Left ventricle myocardium superior (tissue), 1 donor: Measurements from ENCODE around the gene PDAP1. TPM values are rescaled to one million over a fixed set of nuclear protein-coding genes. Genes with fewer than 3 reads are reported as not detected.
A peak's percentile ranks its signal among the peaks of the same experiment; 100 is the strongest.
"Not testable (repeated sequence)": the region's sequence is repeated elsewhere in the genome, so short reads cannot be mapped to it uniquely, and the experiment has no call there.

Source experiments
- ATAC-seq: fragments of 200-7000 bp; cut with Tn5 transposase; one replicate; pipeline ENCODE4 v1.9.1; 2020; ENCODE audit warnings: mild to moderate bottlenecking, moderate library complexity
- DNase-seq: peaks from one replicate; pipeline ENCODE4 v3.0.0-alpha.2; 2020
- intact Hi-C: fragments of 100-400 bp; cut with micrococcal nuclease; formaldehyde crosslinking; loops from one replicate; pipeline ENCODE4 v1.11.0; 2022
- total RNA-seq: library from RNA; stranded (reverse); fragmentation: NEBNext Ultra II Directional; extraction: Animal tissue kit (Norgen Biotek cat#: 25700); gene quantifications from one replicate; pipeline ENCODE4 v1.2.1, GENCODE V29; 2021
- donor health status: DM: no; HTN: yes; CAD: no; lungs with severe emphysema.

PDAP1 gene
- total RNA-seq, 1 donor from 2014 or later, result 97.2 TPM

DNA sequence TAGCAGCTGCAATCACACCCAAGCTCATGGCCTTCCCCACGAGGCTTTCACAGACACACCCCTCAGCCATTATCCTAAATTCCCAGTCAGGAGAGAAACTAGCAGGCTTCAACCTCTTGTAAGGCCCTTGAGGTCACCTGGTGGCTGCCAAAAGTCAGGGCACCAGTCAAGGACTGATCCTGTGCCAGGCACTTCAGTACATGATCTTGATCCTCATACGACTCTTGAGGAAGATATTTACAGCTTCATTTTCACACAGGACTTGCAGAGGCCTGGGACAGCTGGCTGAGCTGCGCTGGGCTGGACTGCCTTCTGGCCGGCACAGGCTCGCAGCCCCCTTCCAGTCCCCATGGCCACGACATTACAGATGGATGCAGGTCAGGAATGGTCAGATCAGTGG lies 8.8 kb downstream of the PDAP1 start:
- DNase-seq (no peak), ATAC-seq (no peak)
- intact Hi-C loops, result no loop called here

- DNase-seq (no peak), ATAC-seq (no peak)
- intact Hi-C loops, result no loop called here
Observed at GRCh38 chr7:99398891-99399445, 9.4 kb downstream of the PDAP1 start.

DNA sequence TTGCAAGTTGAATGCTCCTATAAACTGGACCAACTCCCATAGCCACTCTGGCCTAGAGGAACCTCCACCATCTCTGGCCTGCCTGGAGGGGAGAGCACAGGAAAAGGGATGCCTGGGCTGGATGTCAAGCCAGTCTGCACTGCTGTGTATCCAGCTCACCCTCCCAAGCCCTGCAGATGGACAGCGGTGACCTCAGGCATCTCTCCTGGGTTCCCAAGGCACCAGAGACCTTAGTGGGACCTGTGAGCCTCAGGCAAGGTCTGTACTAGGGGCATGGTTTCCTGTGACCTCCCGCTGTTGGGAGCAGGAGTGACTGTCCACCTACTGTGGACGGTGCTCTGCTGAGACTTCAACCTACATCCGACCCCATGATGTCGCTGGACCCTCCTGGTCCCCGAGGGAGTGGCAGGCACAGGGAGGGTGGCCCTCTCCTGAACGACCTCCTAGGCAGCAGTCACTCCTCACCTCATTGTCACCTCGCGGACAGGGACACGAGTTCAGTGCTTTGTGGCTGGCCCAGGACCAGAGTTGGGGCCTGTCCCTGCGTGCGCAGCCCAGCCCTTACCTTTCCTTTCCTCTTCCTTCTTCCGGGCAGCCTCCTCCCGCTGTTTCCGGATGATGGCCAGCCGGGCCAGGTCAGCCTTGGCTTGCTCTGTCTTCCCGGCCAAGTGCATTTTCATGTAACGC lies 11.0 kb downstream of the PDAP1 start:
- DNase-seq, result no peak
- intact Hi-C loops, result no loop called here
- no peak for ATAC-seq

DNA sequence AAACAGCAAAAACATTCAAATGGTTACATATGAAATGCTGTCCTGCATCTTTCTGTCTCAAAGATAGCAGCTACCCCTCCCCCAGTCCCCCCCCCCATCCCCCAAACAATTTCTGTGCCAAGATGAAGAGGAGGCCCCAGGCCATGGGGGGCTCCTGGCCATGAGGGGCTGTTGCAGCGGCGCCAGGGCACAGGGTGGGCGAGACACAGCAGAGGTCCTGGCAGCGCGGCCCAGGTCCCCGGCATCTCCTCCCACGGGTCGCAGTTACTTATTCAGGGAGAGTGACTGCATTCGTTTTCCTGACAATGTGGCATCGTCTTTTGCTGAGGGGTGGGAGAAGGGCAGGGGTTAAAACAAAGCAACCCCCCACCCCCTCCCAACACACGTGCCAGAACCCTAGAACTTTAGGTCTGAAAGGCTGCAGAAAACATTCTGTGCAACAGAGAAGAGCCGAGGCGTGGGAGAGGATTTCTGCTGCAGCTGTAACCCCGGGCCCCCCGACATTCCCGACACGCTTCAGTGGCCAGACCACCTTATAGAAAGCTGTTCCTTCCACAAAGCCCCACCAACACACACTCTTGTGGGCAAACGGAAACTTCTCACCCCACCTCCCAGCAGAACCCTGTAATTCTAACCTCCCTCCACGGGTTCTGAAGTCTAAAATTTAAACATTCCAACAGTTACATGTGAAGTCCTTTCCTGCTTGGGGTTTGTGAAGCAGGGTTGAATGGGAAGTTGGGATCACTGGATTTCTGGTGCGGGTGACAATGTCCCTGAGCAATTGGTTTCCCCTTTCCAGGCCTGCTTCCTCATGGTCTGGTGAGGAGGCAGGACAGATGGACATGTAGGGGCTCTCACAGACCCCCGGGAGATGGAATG lies 11.7 kb downstream of the PDAP1 start:
- intact Hi-C loops, result no loop called here
- ATAC-seq, result no peak
- no peak for DNase-seq

DNA sequence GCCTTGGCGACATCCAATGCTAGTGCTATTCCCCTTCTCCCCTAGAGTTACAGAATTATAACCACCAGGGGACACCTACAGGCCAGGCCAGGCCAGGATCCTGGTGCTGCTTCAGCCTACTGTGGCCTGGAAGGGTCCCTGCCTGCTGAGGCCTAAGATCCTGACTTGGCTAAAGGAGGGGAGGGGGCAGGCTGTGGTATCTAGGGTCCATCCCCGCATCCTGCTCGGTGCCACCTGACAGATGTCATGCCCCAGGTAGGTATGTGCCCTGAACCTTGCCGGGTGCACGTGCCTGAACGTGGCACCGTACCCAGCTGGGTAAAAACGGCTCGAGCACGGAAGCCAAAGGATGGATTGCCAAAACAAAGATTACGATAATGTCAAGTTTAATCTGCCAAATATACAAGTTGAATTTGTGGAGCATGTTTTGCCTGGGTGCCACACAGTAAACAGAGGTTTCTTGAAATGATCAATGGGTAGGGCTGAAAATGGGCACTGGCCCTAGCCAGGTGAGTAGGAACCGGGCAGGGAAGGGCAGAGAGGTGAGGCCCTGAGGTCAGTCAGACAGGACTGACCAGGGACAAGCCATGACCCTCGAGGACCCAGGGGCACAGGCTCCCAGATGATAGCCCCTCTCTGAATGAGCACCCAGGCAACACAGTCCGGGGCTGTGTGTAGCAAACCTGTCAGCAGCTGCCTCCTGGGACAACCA lies 12.6 kb downstream of the PDAP1 start:
- ATAC-seq (no peak), DNase-seq (peak; percentile 29)
- intact Hi-C loops, result no loop called here

DNA sequence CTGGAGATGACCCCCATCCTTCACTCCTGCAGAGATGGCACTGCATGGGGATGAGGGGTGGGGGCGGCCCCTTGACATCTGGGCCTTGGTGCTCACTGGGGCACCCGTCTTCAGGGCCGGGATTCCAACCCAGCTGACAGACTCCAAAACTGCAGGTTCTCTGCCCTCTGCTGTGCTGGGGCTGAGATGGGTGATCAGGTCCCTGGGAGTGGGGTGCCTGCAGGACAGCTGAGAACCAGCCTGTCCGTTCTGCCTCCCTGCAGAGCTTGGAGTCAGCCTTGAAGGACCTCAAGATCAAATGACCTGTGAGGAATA lies 14.3 kb downstream of the PDAP1 start:
- no peak for ATAC-seq
- intact Hi-C loops, result no loop called here
- no peak for DNase-seq

DNA sequence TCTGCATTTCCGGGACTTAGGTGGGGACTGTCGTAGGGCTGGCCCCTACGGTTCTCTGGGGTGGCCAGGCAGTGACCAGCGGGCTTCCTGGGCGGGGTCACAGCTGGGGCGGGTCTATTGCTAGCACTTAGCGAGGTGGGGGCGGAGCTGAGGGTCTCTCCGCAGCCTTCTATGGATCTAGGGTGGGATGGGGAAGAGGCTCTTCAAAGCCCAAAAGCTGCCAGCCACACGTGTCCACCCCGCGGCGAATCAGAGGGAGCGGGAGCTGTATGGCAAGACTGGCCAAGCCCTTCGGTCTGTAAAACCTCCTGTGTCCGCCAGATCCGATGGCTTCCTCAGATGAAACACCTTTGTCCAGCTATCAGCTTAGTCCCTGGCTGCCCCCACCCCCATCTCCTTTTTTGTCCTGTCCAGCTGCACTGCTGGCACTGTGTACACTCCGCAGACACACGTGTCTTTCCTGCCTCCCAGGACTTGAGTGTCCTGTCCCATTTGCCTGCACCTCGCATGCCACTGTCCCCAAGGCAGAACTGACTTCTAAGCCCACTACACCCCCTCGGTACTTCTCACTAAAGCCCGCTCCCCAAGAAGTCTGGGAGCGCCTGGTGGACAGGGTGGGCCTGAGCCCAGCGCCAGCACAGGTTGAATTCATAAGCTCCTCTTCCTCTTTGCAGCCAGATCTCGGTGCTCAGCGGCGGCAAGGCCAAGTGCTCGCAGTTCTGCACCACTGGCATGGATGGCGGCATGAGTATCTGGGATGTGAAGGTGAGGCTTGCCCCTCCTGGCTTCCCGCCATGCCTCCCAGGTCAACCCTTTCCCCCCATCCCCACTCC lies 14.8 kb downstream of the PDAP1 start:
- ATAC-seq (peak; percentile 71), DNase-seq (peak; percentile 75)
- intact Hi-C loops, result no loop called here

GRCh38 chr7:99392659-99393354 lies 15.6 kb downstream of the PDAP1 start:
- intact Hi-C loops, result no loop called here
- DNase-seq, result peak; percentile 89
- ATAC-seq, result peak; percentile 87

DNA sequence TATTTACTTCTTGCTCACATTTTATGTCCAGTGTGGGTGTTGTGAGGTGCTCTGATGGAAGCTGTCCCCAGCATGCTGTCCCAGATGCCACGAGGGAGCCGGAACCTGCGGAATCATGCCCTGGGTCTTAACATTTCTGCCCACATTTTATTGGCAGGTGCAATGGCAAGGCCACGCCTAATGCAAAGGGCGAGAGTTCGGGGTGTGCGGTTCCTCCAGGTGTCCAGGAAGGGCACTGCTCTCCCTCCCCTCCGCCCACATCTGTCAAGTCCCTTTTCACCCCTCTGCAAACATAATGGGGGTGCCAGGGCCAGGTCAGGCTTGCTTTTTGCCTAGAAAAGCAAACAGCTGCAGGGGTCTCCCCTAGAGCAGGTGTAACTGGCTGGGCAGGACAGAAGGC lies 16.4 kb downstream of the PDAP1 start:
- intact Hi-C loops, result no loop called here
- DNase-seq, result peak; percentile 18

GRCh38 chr7:99390941-99391602 lies 17.3 kb downstream of the PDAP1 start:
- intact Hi-C loops, result no loop called here
- ATAC-seq (no peak), DNase-seq (peak; percentile 22)

More for the DNA sequence above, 16.4 kb downstream of the PDAP1 start:
- no peak for ATAC-seq

- intact Hi-C loops, result no loop called here
- DNase-seq (peak; percentile 26), ATAC-seq (no peak)
Observed at GRCh38 chr7:99389772-99390171, 18.6 kb downstream of the PDAP1 start.

- DNase-seq, result peak; percentile 16
- intact Hi-C loops, result no loop called here
- no peak for ATAC-seq
Observed at GRCh38 chr7:99387912-99388311, 20.5 kb downstream of the PDAP1 start.

GRCh38 chr7:99387239-99387635 lies 21.2 kb downstream of the PDAP1 start:
- DNase-seq, ATAC-seq, intact Hi-C loops: not testable (repeated sequence)

DNA sequence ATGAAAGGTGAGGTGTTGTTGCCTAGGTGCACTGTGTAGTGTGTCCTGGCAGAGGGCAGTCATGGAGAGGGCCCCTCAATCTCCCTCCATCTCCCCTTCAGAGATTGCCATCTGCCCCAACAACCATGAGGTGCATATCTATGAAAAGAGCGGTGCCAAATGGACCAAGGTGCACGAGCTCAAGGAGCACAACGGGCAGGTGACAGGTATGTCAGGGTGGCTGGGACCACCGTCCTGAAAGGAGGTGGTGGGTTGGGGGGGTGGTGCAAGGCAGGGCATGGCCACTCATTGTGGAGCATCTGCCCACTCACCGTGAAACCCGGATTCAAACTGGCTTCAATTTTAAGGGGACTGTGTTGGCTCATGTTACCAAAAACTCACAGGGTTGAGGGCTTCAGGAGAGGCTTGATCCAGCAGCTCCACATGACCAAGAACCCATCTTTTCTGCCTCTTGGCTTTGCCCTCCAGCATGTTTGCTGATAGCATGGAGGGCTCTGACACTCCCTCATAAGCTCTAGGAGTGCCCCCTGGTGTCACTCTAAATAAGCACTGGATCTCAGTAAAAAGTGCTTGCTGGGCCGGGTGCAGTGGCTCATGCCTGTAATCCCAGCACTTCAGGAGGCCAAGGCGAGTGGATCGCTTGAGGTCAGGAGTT lies 21.7 kb downstream of the PDAP1 start:
- DNase-seq (no peak), ATAC-seq (no peak)
- intact Hi-C loops, result no loop called here

- no peak for ATAC-seq
- peak; percentile 19 for DNase-seq
- intact Hi-C loops, result no loop called here
Observed at GRCh38 chr7:99385564-99385963, 22.8 kb downstream of the PDAP1 start.

DNA sequence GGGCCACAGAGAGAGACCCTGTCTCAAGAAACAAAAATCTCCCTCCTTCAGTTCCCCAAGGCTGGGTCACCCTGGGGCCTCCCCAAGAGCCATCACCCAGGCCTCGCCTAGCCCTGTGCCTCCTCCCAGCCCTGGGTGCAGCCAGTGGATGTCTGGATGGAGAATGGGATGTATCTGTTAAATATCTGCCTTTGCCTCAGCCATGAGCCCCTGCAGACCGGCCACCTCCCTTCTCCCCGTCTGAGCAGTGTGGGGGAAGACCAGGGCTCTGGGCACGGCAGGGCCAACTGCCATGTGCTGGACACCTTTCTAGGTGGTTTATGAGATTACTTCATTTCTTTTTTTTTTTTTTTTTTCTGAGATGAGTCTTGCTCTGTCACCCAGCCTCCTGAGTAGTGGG lies 23.9 kb downstream of the PDAP1 start:
- DNase-seq (peak; percentile 11), ATAC-seq (no peak)
- intact Hi-C loops, result no loop called here

- no peak for ATAC-seq
- DNase-seq, result peak; percentile 19
- intact Hi-C loops, result no loop called here
Observed at GRCh38 chr7:99383791-99384370, 24.5 kb downstream of the PDAP1 start.
